ENCODE data around the gene THUMPD1. TPM values are rescaled to one million over a fixed set of nuclear protein-coding genes. Genes with fewer than 3 reads are reported as not detected.
"Not testable (repeated sequence)": the region's sequence is repeated elsewhere in the genome, so short reads cannot be mapped to it uniquely, and the experiment has no call there.

Gene THUMPD1
- total and polyA plus RNA-seq, 10 of the 15 experiments (the other 5 are each of a cell fraction or from before 2014, with no cell fraction given) = 21.5 to 49.5 (median 36.9) TPM

GRCh38 chr16:20717718-20718117 is 23.9 kb downstream of the THUMPD1 start:
- FAIRE-seq; BruUV-seq (replicated peaks); H3K79me2 ChIP-seq (ENCODE audit: control insufficient read depth, insufficient read depth, low read length); intact Hi-C loops (cut with micrococcal nuclease; ENCODE audit: unreplicated experiment); H3K27me3 ChIP-seq (replicated peaks in 1 of 2; ENCODE audit: control insufficient read depth in 2 of 2, insufficient read depth in 2 of 2, low read length in 1 of 2); H3K4me1 ChIP-seq (ENCODE audit: control insufficient read depth, insufficient read depth, low read length); H2AFZ ChIP-seq (ENCODE audit: control insufficient read depth, low read depth, low read length); in situ Hi-C loops (cut with MboI); H3K36me3 ChIP-seq (ENCODE audit: control insufficient read depth in 2 of 2, insufficient read depth in 2 of 2, low read length in 1 of 2); H3K4me3 ChIP-seq; H3K9me3 ChIP-seq (replicated peaks; ENCODE audit: control insufficient read depth, insufficient read depth, low read length); DNase-seq (ENCODE audit: low read depth, low spot score); H3K27ac ChIP-seq (ENCODE audit: control insufficient read depth, insufficient read depth); RAD21 ChIA-PET (ENCODE audit: unreplicated experiment); ATAC-seq; H4K20me1 ChIP-seq (ENCODE audit: control insufficient read depth, insufficient read depth); H3K4me2 ChIP-seq (ENCODE audit: control insufficient read depth, insufficient read depth); H3K9ac ChIP-seq (ENCODE audit: control insufficient read depth, insufficient read depth, low read length): not testable (repeated sequence)
- CTCF ChIA-PET = interaction anchor here (1.1 kb wide), 1 partner anchor 20 kb away, joined by 3 read pairs; no protein-coding TSS in a partner anchor
- POLR2A ChIA-PET = interaction anchor here (0.6 to 0.7 kb wide), 2 partner anchors 75 to 1003 kb away, joined by 3 to 5 read pairs; no protein-coding TSS in a partner anchor
- SMC1A ChIA-PET (ENCODE audit: uncharacterized antibody, unreplicated experiment) = interaction anchor here (2.0 kb wide), 1 partner anchor 8 kb away, joined by 4 read pairs; no protein-coding TSS in a partner anchor

- Histone ChIP-seq H3K4me1 (ENCODE audit: control insufficient read depth, insufficient read depth, low read length) (no peaks in the 10 kb centered on the region), H4K20me1 (ENCODE audit: control insufficient read depth, insufficient read depth) (no peaks in the 10 kb centered on the region), H3K36me3 (ENCODE audit: control insufficient read depth in 2 of 2, insufficient read depth in 2 of 2, low read length in 1 of 2) (no peaks in the 10 kb centered on the region), H3K27ac (ENCODE audit: control insufficient read depth, insufficient read depth) (no peak overlapping the region), H3K27me3 (replicated peaks in 1 of 2; ENCODE audit: control insufficient read depth in 2 of 2, insufficient read depth in 2 of 2, low read length in 1 of 2) (no peaks in the 10 kb centered on the region), H3K9ac (ENCODE audit: control insufficient read depth, insufficient read depth, low read length) (no peak overlapping the region), H3K79me2 (ENCODE audit: control insufficient read depth, insufficient read depth, low read length) (no peaks in the 10 kb centered on the region), H3K4me2 (ENCODE audit: control insufficient read depth, insufficient read depth) (no peak overlapping the region), H3K4me3 (no peak overlapping the region), H2AFZ (ENCODE audit: control insufficient read depth, low read depth, low read length) (no peak overlapping the region), H3K9me3 (replicated peaks; ENCODE audit: control insufficient read depth, insufficient read depth, low read length) (no peaks in the 10 kb centered on the region)
- WGBS (ENCODE audit: insufficient coverage, insufficient replicate concordance, low lambda C conversion rate, missing lambda C conversion rate) = 57% methylated on average over 7 of the region's 7 CpGs
- CTCF ChIA-PET = interaction anchor here (1.7 kb wide), 1 partner anchor 326 kb away, joined by 5 read pairs; no protein-coding TSS in a partner anchor
- DNase-seq (ENCODE audit: low read depth, low spot score) (no peak), FAIRE-seq (no peak), ATAC-seq (no peak)
- BruUV-seq (replicated peaks) = no TSS peak
- RAD21 ChIA-PET (ENCODE audit: unreplicated experiment) = no interaction called here
- POLR2A ChIA-PET = no interaction called here
- TF ChIP-seq LARP7 (IDR thresholded peaks at IDR 0.05) = no peak
- intact Hi-C loops (cut with micrococcal nuclease; ENCODE audit: unreplicated experiment) = no loop called here
- in situ Hi-C loops (cut with MboI) = no loop called here
- SMC1A ChIA-PET (ENCODE audit: uncharacterized antibody, unreplicated experiment) = no interaction called here
Measured at GRCh38 chr16:20711277-20711911, 30.2 kb downstream of the THUMPD1 start.

Data from GM12878 (cell line).